Neural crest cell (in vitro differentiated cells): ENCODE data around the gene SLC9A9. TPM values are rescaled to one million over a fixed set of nuclear protein-coding genes. Genes with fewer than 3 reads are reported as not detected.

Experiments used
- DNase-seq: peaks from one replicate; pipeline ENCODE4 v3.0.0; 2021; ENCODE audit warnings: low read depth, mixed read lengths, low spot score
- H3K27ac Mint-ChIP-seq: one replicate; pipeline ENCODE4 v1.8.0; 2021; ENCODE audit warnings: mild to moderate bottlenecking, mixed read lengths; ENCODE audit not compliant: unreplicated experiment
- H3K27me3 Mint-ChIP-seq: 2 replicates; pipeline ENCODE4 v1.8.0; 2021; ENCODE audit warnings: low read depth, mild to moderate bottlenecking, mixed read lengths
- H3K36me3 Mint-ChIP-seq: 2 replicates; pipeline ENCODE4 v1.8.0; 2021; ENCODE audit warnings: low read depth, mild to moderate bottlenecking, mixed read lengths
- H3K4me1 Mint-ChIP-seq: 2 replicates; pipeline ENCODE4 v1.8.0; 2021; ENCODE audit warnings: mixed read lengths
- H3K4me3 Mint-ChIP-seq: one replicate; pipeline ENCODE4 v1.8.0; 2021; ENCODE audit warnings: mild to moderate bottlenecking, mixed read lengths
- H3K9me3 Mint-ChIP-seq: 2 replicates; pipeline ENCODE4 v1.8.0; 2021; ENCODE audit warnings: mixed read lengths
- CTCF ChIP-seq: fragments of 200-600 bp; sonication (generic); conservative IDR thresholded peaks from 2 replicates; pipeline ENCODE4 v1.5.0; 2021; ENCODE audit warnings: antibody characterized with exemption, mild to moderate bottlenecking
- total RNA-seq: library from RNA; stranded (reverse); gene quantifications from 2 replicates; pipeline ENCODE4 v1.2.1, GENCODE V29; 2021

The SLC9A9 gene
- total RNA-seq, 1 donor from 2014 or later = 0.56 TPM

- no peaks in the 10 kb centered on the region for H3K36me3 Mint-ChIP-seq
- no peak overlapping the region for H3K27ac Mint-ChIP-seq
- H3K27me3 Mint-ChIP-seq = no peaks in the 10 kb centered on the region
- no peaks in the 10 kb centered on the region for H3K4me1 Mint-ChIP-seq
- no peak for DNase-seq
- TF ChIP-seq CTCF = no peak
- H3K4me3 Mint-ChIP-seq = no peak overlapping the region
- H3K9me3 Mint-ChIP-seq = peaks cover 3% of the 10 kb centered on the region
Measured at GRCh38 chr3:143258692-143259091, 589.6 kb downstream of the SLC9A9 start.

GRCh38 chr3:143256416-143256815 is 591.9 kb downstream of the SLC9A9 start:
- Mint-ChIP-seq H3K9me3 (peaks cover 3% of the 10 kb centered on the region), H3K36me3 (no peaks in the 10 kb centered on the region), H3K27me3 (no peaks in the 10 kb centered on the region), H3K4me3 (no peak overlapping the region), H3K4me1 (no peaks in the 10 kb centered on the region), H3K27ac (no peak overlapping the region)
- no peak for TF ChIP-seq CTCF
- no peak for DNase-seq

- Mint-ChIP-seq H3K36me3 (no peaks in the 10 kb centered on the region), H3K4me1 (no peaks in the 10 kb centered on the region), H3K27ac (no peak overlapping the region), H3K4me3 (no peak overlapping the region), H3K27me3 (no peaks in the 10 kb centered on the region), H3K9me3 (peaks cover 3% of the 10 kb centered on the region)
- no peak for DNase-seq
- TF ChIP-seq CTCF = no peak
Measured at GRCh38 chr3:143255739-143256138, 592.5 kb downstream of the SLC9A9 start.

GRCh38 chr3:143252931-143253330 is 595.3 kb downstream of the SLC9A9 start:
- Mint-ChIP-seq H3K27ac (no peak overlapping the region), H3K4me3 (no peak overlapping the region), H3K27me3 (no peaks in the 10 kb centered on the region), H3K36me3 (no peaks in the 10 kb centered on the region), H3K4me1 (no peaks in the 10 kb centered on the region), H3K9me3 (peaks cover 5% of the 10 kb centered on the region)
- TF ChIP-seq CTCF = no peak
- DNase-seq = no peak

- no peaks in the 10 kb centered on the region for H3K4me1 Mint-ChIP-seq
- no peaks in the 10 kb centered on the region for H3K27me3 Mint-ChIP-seq
- H3K9me3 Mint-ChIP-seq = peaks cover 4% of the 10 kb centered on the region
- DNase-seq = no peak
- no peak for TF ChIP-seq CTCF
- no peaks in the 10 kb centered on the region for H3K36me3 Mint-ChIP-seq
- no peak overlapping the region for H3K27ac Mint-ChIP-seq
- H3K4me3 Mint-ChIP-seq = no peak overlapping the region
Measured at GRCh38 chr3:143249014-143249413, 599.3 kb downstream of the SLC9A9 start.

GRCh38 chr3:143247073-143247472 is 601.2 kb downstream of the SLC9A9 start:
- no peak overlapping the region for H3K27ac Mint-ChIP-seq
- no peak overlapping the region for H3K4me3 Mint-ChIP-seq
- no peaks in the 10 kb centered on the region for H3K36me3 Mint-ChIP-seq
- no peaks in the 10 kb centered on the region for H3K27me3 Mint-ChIP-seq
- no peaks in the 10 kb centered on the region for H3K4me1 Mint-ChIP-seq
- DNase-seq = no peak
- no peak for TF ChIP-seq CTCF
- peaks cover 2% of the 10 kb centered on the region for H3K9me3 Mint-ChIP-seq
